SH-SY5Y (cell line): Measurements from ENCODE around the gene LUC7L3.

Experiments used
- GATA2 ChIP-seq: IDR thresholded peaks from 2 replicates; pipeline ENCODE4 v1.6.1; 2011; ENCODE audit warnings: mild to moderate bottlenecking, low read depth, low read length
- GATA3 ChIP-seq: IDR thresholded peaks from 2 replicates; pipeline ENCODE4 v1.6.1; 2011; ENCODE audit warnings: low read depth, mild to moderate bottlenecking, low read length, moderate library complexity

DNA sequence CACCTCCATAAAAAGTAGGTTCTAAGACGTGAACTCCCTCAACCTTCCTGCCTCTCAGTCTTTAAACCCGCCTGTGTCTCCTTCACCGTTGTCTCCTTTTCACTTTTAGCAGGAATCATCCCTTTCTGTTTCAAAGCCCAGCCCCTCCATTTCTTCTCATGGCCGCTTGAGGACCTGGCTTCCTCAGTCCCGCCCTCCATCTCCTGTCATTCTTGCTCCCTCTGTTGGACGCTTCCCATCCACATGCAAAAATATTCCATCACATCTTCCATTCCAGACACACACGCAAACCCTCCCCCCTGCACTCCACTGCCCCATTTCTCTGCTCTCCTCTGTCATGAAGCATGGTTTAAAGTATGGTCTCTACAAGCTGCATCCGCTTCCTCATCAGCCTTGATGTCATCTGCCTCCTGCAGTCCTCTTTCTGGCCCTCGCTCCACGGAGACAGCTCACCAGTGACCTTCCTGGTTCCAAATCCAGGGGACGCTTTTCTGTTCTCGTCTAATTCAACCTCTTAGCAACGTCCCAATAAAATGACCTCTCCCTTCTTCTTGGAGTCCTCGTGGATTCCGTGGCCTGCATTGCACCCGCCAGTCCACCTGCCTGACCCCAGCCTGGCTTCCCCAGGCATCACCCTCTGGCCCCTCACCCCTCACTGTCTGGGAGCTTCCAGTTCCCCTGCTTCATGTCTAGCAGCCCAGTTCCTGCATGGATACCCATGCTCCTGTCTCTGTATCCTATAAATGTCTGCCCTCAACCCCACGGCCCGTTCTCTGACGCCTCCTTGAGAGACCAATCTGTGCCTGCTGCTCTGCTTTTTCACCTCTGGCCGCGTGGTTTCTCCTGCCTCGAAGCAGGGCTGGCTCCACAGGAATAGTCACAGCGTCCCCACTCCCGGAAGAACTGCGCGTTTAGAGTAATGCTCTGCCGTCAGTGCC lies 37.9 kb upstream of the LUC7L3 start:
- TF ChIP-seq GATA3, result no peak
- no peak for TF ChIP-seq GATA2
